Measurements from ENCODE around the gene PLPPR5.

The PLPPR5 gene

DNA sequence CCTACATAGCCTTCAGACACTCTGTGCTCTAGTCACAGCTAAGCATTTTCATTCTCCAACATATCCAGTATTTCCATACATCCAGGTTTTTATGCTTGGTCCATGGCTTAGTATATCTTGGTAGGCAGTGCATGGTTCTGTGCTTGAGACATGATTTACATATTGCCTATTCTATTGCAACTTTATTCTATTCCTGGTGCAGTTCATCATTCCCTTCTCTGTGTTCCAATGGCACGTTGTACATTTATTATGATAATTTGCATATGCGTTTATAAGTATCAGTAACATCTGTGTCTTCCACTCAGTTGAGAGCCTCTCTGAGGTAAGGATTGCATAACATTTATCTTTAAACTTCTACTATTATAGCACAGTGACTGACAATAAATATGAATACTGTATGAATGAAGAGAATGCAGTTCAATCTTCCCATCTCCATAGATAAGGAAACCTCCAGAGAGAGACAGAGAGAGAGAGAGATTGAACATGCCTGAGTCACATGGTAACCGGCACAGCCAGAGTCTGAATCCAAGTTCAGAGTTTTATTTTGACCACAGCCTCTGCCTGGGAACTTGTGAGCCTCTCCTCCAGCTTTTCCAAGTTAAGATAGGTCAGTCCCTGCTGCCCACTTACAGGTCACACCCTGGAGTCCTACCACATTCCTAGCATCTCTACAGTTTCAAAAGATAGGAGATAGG is 41.5 kb downstream of the PLPPR5 start:
- Histone ChIP-seq H2AFZ (ENCODE audit: insufficient read depth, low read length, poor library complexity) (no peak overlapping the region), H3K4me3 (ENCODE audit: low read depth, low read length) (no peak overlapping the region), H3K27me3 (ENCODE audit: insufficient read depth, low read length) (no peaks in the 10 kb centered on the region), H2AK5ac (ENCODE audit: low read length) (no peak overlapping the region), H3K27ac (ENCODE audit: low read depth, low read length) (no peak overlapping the region), H3K4me1 (ENCODE audit: control insufficient read depth in 1 of 2, insufficient read depth in 2 of 2, low read length in 2 of 2) (no peaks in the 10 kb centered on the region), H4K91ac (ENCODE audit: low read depth, low read length) (no peak overlapping the region), H2BK12ac (ENCODE audit: low read length) (no peak overlapping the region), H4K8ac (ENCODE audit: low read depth, low read length) (no peak overlapping the region), H3K9me3 (ENCODE audit: insufficient read depth, low read depth, low read length) (no peaks in the 10 kb centered on the region), H3K36me3 (ENCODE audit: control insufficient read depth in 1 of 2, insufficient read depth in 2 of 2, low read length in 2 of 2) (no peaks in the 10 kb centered on the region), H3K79me1 (ENCODE audit: low read length) (no peaks in the 10 kb centered on the region), H3K4ac (ENCODE audit: low read depth, low read length) (no peak overlapping the region), H3K18ac (ENCODE audit: low read length) (no peak overlapping the region), H3K4me2 (ENCODE audit: low read length) (no peak overlapping the region), H3K79me2 (ENCODE audit: control insufficient read depth, insufficient read depth, low read length, poor library complexity) (no peaks in the 10 kb centered on the region), H3K14ac (ENCODE audit: low read length) (no peak overlapping the region), H2BK5ac (ENCODE audit: low read depth, low read length, poor library complexity) (no peak overlapping the region), H3K23ac (ENCODE audit: low read length) (no peak overlapping the region), H2BK120ac (ENCODE audit: insufficient read depth, low read length, poor library complexity) (no peak overlapping the region), H3K9ac (ENCODE audit: low read length) (no peak overlapping the region), H4K12ac (ENCODE audit: low read depth, low read length) (no peak overlapping the region)
- WGBS (ENCODE audit: extremely low coverage, insufficient coverage, insufficient read length) = no CpG with 5 or more reads among the region's 3 CpGs
- peak; percentile 70 to 83 for DNase-seq

DNA sequence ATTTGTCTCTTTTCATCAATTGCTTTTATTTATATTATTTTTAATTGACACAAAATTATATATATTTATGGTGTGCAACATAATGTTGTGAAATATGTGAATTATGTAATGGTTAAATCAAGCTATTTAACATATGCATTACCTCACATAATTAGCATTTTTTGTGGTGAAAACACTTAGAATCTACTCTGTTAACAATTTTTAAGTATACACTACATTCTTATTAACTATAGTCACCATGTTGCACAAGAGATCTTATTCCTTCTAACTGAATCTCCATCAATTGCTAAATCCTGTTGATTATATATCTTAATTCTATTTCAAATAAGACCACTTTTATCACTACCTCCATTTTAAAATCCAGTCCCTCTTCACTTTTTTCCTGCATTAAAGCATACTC is 42.5 kb downstream of the PLPPR5 start:
- H3K14ac ChIP-seq (ENCODE audit: low read length) = no peak overlapping the region
- H2BK120ac ChIP-seq (ENCODE audit: insufficient read depth, low read length, poor library complexity) = no peak overlapping the region
- no peak overlapping the region for H3K27ac ChIP-seq (ENCODE audit: low read depth, low read length)
- no peak overlapping the region for H4K91ac ChIP-seq (ENCODE audit: low read depth, low read length)
- H3K4ac ChIP-seq (ENCODE audit: low read depth, low read length) = no peak overlapping the region
- H4K8ac ChIP-seq (ENCODE audit: low read depth, low read length) = no peak overlapping the region
- H3K18ac ChIP-seq (ENCODE audit: low read length) = no peak overlapping the region
- no peaks in the 10 kb centered on the region for H3K27me3 ChIP-seq (ENCODE audit: insufficient read depth, low read length)
- no peaks in the 10 kb centered on the region for H3K9me3 ChIP-seq (ENCODE audit: insufficient read depth, low read depth, low read length)
- H2AFZ ChIP-seq (ENCODE audit: insufficient read depth, low read length, poor library complexity) = no peak overlapping the region
- no peak overlapping the region for H3K4me2 ChIP-seq (ENCODE audit: low read length)
- no peak overlapping the region for H3K4me3 ChIP-seq (ENCODE audit: low read depth, low read length)
- H2BK12ac ChIP-seq (ENCODE audit: low read length) = no peak overlapping the region
- H3K23ac ChIP-seq (ENCODE audit: low read length) = no peak overlapping the region
- H2AK5ac ChIP-seq (ENCODE audit: low read length) = no peak overlapping the region
- no peak overlapping the region for H3K9ac ChIP-seq (ENCODE audit: low read length)
- H2BK5ac ChIP-seq (ENCODE audit: low read depth, low read length, poor library complexity) = no peak overlapping the region
- peak in 1 of 2 donors; percentile 66 for DNase-seq
- H3K79me2 ChIP-seq (ENCODE audit: control insufficient read depth, insufficient read depth, low read length, poor library complexity) = no peaks in the 10 kb centered on the region
- H3K36me3 ChIP-seq (ENCODE audit: control insufficient read depth in 1 of 2, insufficient read depth in 2 of 2, low read length in 2 of 2) = no peaks in the 10 kb centered on the region
- H4K12ac ChIP-seq (ENCODE audit: low read depth, low read length) = no peak overlapping the region
- H3K79me1 ChIP-seq (ENCODE audit: low read length) = no peaks in the 10 kb centered on the region
- H3K4me1 ChIP-seq (ENCODE audit: control insufficient read depth in 1 of 2, insufficient read depth in 2 of 2, low read length in 2 of 2) = no peaks in the 10 kb centered on the region

DNA sequence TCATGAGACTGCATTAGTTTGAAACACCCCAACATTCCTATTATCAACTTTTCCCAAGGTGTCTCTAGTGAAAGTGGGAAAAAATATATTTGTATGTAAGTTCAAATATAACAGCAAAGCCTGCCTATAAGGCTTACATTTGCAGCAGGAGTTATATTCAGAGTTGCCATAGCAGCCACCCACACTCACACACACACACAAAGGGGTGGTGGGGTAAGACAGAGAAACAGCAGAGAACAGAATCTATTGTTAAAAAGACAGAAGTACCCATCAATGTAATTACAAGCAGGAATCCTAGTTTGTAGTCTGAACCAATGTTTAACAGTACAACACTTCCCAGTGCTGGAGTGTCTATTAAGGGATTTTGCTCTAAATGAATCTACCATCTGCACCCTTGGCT is 55.0 kb downstream of the PLPPR5 start:
- Histone ChIP-seq H3K9ac (ENCODE audit: low read length) (no peak overlapping the region), H2BK120ac (ENCODE audit: insufficient read depth, low read length, poor library complexity) (no peak overlapping the region), H4K12ac (ENCODE audit: low read depth, low read length) (no peak overlapping the region), H3K79me2 (ENCODE audit: control insufficient read depth, insufficient read depth, low read length, poor library complexity) (no peaks in the 10 kb centered on the region), H3K4me2 (ENCODE audit: low read length) (no peak overlapping the region), H3K4me1 (ENCODE audit: control insufficient read depth in 1 of 2, insufficient read depth in 2 of 2, low read length in 2 of 2) (no peaks in the 10 kb centered on the region), H3K9me3 (ENCODE audit: insufficient read depth, low read depth, low read length) (no peaks in the 10 kb centered on the region), H2BK5ac (ENCODE audit: low read depth, low read length, poor library complexity) (no peak overlapping the region), H3K18ac (ENCODE audit: low read length) (no peak overlapping the region), H3K27ac (ENCODE audit: low read depth, low read length) (no peak overlapping the region), H4K8ac (ENCODE audit: low read depth, low read length) (no peak overlapping the region), H2BK12ac (ENCODE audit: low read length) (no peak overlapping the region), H3K14ac (ENCODE audit: low read length) (no peak overlapping the region), H3K23ac (ENCODE audit: low read length) (no peak overlapping the region), H2AK5ac (ENCODE audit: low read length) (no peak overlapping the region), H3K27me3 (ENCODE audit: insufficient read depth, low read length) (no peaks in the 10 kb centered on the region), H2AFZ (ENCODE audit: insufficient read depth, low read length, poor library complexity) (no peak overlapping the region), H3K36me3 (ENCODE audit: control insufficient read depth in 1 of 2, insufficient read depth in 2 of 2, low read length in 2 of 2) (no peaks in the 10 kb centered on the region), H3K4ac (ENCODE audit: low read depth, low read length) (no peak overlapping the region), H3K79me1 (ENCODE audit: low read length) (no peaks in the 10 kb centered on the region), H3K4me3 (ENCODE audit: low read depth, low read length) (no peak overlapping the region), H4K91ac (ENCODE audit: low read depth, low read length) (no peak overlapping the region)
- DNase-seq = no peak

DNA sequence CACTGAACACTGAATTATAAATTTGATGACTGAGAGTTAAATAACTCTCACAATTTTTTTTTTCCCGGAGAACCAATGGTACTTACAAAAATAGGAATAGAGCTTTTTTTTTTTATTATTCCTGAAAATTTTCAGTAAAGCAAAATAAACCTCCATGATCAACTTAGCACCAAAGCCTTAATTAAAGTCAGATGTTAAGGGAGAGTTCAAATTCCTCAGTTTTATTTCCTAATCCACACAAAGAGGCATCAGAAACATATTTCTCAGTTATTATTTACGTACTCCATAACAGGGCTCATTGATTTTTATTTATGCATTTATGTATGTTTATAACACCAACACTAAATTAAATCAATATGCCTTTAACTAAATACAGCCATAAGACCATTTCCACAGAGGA is 55.5 kb downstream of the PLPPR5 start:
- no peak overlapping the region for H3K23ac ChIP-seq (ENCODE audit: low read length)
- no CpG with 5 or more reads among the region's 2 CpGs for WGBS (ENCODE audit: extremely low coverage, insufficient coverage, insufficient read length)

More for the DNA sequence above, 55.5 kb downstream of the PLPPR5 start:
- Histone ChIP-seq H3K27ac (ENCODE audit: low read depth, low read length) (no peak overlapping the region), H4K8ac (ENCODE audit: low read depth, low read length) (no peak overlapping the region), H3K4me2 (ENCODE audit: low read length) (no peak overlapping the region), H3K4me1 (ENCODE audit: control insufficient read depth in 1 of 2, insufficient read depth in 2 of 2, low read length in 2 of 2) (no peaks in the 10 kb centered on the region), H2BK5ac (ENCODE audit: low read depth, low read length, poor library complexity) (no peak overlapping the region), H3K14ac (ENCODE audit: low read length) (no peak overlapping the region), H3K79me2 (ENCODE audit: control insufficient read depth, insufficient read depth, low read length, poor library complexity) (no peaks in the 10 kb centered on the region), H3K4ac (ENCODE audit: low read depth, low read length) (no peak overlapping the region), H2BK120ac (ENCODE audit: insufficient read depth, low read length, poor library complexity) (no peak overlapping the region), H4K91ac (ENCODE audit: low read depth, low read length) (no peak overlapping the region), H3K79me1 (ENCODE audit: low read length) (no peaks in the 10 kb centered on the region), H2AK5ac (ENCODE audit: low read length) (no peak overlapping the region), H3K9ac (ENCODE audit: low read length) (no peak overlapping the region), H4K12ac (ENCODE audit: low read depth, low read length) (no peak overlapping the region), H3K9me3 (ENCODE audit: insufficient read depth, low read depth, low read length) (no peaks in the 10 kb centered on the region), H3K36me3 (ENCODE audit: control insufficient read depth in 1 of 2, insufficient read depth in 2 of 2, low read length in 2 of 2) (no peaks in the 10 kb centered on the region), H2AFZ (ENCODE audit: insufficient read depth, low read length, poor library complexity) (no peak overlapping the region), H3K27me3 (ENCODE audit: insufficient read depth, low read length) (no peaks in the 10 kb centered on the region), H3K4me3 (ENCODE audit: low read depth, low read length) (no peak overlapping the region), H2BK12ac (ENCODE audit: low read length) (no peak overlapping the region), H3K18ac (ENCODE audit: low read length) (no peak overlapping the region)
- no peak for DNase-seq
